ENCODE data around the gene NSMCE1. TPM values are rescaled to one million over a fixed set of nuclear protein-coding genes. Genes with fewer than 3 reads are reported as not detected.

Gene NSMCE1
- total RNA-seq, 2 donors from 2014 or later, result 37.6 to 58.2 TPM

DNA sequence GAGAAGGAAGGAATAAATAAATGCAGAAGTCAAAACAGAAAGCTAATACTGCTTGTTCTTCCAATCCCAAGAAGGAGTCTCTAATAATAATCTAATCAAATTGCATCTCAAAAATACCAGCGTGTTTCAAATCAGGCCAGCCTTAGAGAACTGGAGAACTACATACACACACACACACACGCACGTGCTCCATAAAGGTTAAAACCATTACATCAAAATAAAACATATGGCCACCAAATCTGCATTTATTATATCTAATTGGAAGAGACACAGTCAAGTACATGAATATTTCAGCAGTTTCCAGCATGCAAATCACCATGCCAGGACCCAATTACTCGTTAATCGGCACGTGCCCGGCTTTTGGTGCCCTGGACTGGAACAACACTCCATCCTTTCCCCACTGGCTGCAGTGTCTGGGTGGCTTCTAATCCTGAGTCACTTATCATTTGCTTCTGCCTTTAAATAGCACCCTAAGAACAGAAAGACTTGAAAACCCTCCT, 85.6 kb downstream of the NSMCE1 start:
- TF ChIP-seq, protein P1, sequence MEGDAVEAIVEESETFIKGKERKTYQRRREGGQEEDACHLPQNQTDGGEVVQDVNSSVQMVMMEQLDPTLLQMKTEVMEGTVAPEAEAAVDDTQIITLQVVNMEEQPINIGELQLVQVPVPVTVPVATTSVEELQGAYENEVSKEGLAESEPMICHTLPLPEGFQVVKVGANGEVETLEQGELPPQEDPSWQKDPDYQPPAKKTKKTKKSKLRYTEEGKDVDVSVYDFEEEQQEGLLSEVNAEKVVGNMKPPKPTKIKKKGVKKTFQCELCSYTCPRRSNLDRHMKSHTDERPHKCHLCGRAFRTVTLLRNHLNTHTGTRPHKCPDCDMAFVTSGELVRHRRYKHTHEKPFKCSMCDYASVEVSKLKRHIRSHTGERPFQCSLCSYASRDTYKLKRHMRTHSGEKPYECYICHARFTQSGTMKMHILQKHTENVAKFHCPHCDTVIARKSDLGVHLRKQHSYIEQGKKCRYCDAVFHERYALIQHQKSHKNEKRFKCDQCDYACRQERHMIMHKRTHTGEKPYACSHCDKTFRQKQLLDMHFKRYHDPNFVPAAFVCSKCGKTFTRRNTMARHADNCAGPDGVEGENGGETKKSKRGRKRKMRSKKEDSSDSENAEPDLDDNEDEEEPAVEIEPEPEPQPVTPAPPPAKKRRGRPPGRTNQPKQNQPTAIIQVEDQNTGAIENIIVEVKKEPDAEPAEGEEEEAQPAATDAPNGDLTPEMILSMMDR (IDR thresholded peaks at IDR 0.05), result no peak
- Histone ChIP-seq H3K9ac (ENCODE audit: low read depth in 2 of 2, low read length in 2 of 2) (no peak overlapping the region), H3K4me1 (no peaks in the 10 kb centered on the region), H3K36me3 (no peaks in the 10 kb centered on the region), H3K9me3 (no peaks in the 10 kb centered on the region), H3K27me3 (no peaks in the 10 kb centered on the region), H3K27ac (no peak overlapping the region), H3K4me3 (no peak overlapping the region)
- no peak for DNase-seq
- intact Hi-C loops (cut with DNase I), result no loop called here

DNA sequence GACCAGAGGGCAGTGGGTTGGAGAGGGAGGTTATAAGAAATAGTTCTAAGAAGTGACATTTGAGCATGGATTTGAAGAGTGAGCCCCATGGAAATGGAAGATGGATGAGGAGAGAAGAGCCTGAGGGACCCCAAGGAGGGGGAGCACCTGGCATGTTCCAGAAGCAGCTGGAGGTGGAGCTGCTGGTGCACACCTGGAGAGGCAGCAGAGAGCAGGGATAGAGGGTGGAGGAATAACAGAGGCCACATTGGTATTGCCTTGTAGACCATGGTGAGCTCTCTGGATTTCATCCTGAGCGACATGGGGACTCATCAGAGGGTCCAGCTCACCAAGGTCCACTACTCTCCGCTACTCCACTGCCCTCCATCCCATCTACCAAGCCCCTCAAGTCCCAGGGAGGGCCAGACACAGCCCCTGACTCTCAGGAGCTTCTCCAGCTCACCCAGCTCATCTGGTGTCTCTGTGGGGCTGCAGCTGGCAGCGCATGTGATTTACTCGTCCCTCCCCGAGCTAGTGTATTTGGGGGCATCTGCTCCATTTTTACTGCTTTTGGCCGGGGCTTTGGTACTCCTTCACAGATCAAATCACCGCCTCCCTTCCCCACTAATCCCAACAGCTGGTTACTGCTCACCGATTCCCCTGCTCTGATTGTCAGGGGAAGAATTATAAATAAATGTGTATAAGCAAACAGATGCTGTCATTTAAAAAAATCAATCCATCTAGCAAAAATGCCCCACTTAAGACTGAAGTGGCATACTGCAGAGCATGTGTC, 87.4 kb downstream of the NSMCE1 start:
- H3K4me1 ChIP-seq, result no peaks in the 10 kb centered on the region
- no peaks in the 10 kb centered on the region for H3K27me3 ChIP-seq
- H3K27ac ChIP-seq, result no peak overlapping the region
- H3K36me3 ChIP-seq, result no peaks in the 10 kb centered on the region
- H3K9me3 ChIP-seq, result no peaks in the 10 kb centered on the region
- intact Hi-C loops (cut with DNase I), result no loop called here
- TF ChIP-seq, protein P1 (IDR thresholded peaks at IDR 0.05), result no peak
- no peak for DNase-seq
- no peak overlapping the region for H3K4me3 ChIP-seq
- H3K9ac ChIP-seq (ENCODE audit: low read depth in 2 of 2, low read length in 2 of 2), result no peak overlapping the region

DNA sequence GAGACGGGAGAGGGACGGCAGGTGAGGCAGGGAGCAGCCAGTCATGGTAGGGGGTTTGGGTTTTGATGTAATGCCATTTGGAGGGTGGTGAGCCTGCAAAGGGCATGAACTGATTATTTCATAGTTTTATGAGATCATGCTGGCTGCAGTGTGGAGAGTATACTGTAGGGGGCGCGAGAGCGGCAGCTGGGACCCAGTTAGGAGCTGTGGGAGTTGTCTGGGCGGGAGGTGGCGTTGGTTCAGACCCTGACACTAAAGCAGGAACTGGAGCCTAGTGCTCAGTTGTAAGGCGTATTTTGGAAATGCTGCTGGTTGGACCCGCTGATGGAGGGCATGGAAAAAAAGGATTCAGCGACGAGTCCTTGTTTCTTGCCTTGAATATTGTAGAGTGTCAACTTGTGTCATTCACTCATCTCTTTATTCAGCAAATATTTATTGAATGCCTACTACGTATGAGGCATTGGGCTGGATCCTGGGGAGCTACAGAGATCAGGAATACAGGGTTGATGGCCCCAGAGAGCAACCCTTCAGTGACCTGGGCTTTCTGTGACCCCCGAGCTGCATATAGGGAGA, 89.0 kb downstream of the NSMCE1 start:
- no peak overlapping the region for H3K4me3 ChIP-seq
- H3K27ac ChIP-seq, result no peak overlapping the region
- H3K9me3 ChIP-seq, result no peaks in the 10 kb centered on the region
- TF ChIP-seq, protein P1 (IDR thresholded peaks at IDR 0.05), result peak; percentile 92
- intact Hi-C loops (cut with DNase I), result loop anchor here (1.0 to 5.0 kb wide), 3 partner anchors 48 to 278 kb away; no protein-coding TSS in a partner anchor
- DNase-seq, result peak; percentile 93
- no peaks in the 10 kb centered on the region for H3K4me1 ChIP-seq
- H3K36me3 ChIP-seq, result no peaks in the 10 kb centered on the region
- H3K9ac ChIP-seq (ENCODE audit: low read depth in 2 of 2, low read length in 2 of 2), result peak overlapping the region in 1 of 2 donors; percentile 55
- H3K27me3 ChIP-seq, result no peaks in the 10 kb centered on the region

DNA sequence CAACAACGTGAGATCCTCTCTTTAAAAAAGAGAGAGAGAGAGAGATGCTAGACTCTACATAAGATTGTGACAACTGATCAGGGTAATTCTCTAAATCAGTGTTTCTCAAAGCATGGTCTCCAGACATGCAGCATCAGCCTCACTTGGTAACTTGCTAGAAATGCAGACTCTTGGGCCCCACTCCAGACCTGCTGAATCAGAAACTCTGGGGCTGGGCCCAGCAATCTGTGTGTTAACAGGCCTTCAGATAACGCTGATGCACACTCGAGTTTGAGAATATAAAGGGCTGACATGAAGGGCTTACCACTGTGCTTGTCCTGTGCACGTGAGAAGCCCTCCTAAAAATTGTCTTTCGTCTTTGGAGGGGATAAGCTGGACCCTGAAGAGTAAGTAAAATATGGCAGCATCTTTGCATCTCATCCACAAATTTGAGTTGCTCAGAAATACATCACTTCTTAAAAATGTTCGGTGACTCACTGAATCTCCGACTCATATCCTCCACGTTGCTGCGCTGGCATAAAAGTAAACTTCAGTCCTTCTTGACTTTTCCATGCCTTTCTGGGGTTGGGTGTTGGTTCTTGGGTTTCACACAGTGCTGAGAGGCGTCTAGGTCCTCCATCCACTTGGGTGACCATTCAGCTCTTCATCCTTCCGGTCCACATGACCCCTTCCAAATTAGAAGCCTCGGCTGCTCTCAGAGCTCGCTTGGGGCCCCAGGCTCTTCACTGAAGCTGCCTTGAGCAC, 91.4 kb downstream of the NSMCE1 start:
- Histone ChIP-seq H3K27me3 (no peaks in the 10 kb centered on the region), H3K27ac (no peak overlapping the region), H3K9ac (ENCODE audit: low read depth in 2 of 2, low read length in 2 of 2) (no peak overlapping the region), H3K4me1 (no peaks in the 10 kb centered on the region), H3K4me3 (no peak overlapping the region), H3K9me3 (no peaks in the 10 kb centered on the region), H3K36me3 (no peaks in the 10 kb centered on the region)
- intact Hi-C loops (cut with DNase I), result loop anchor here (5.0 kb wide), 2 partner anchors 50 to 280 kb away; no protein-coding TSS in a partner anchor
- no peak for DNase-seq
- TF ChIP-seq, protein P1 (IDR thresholded peaks at IDR 0.05), result no peak

DNA sequence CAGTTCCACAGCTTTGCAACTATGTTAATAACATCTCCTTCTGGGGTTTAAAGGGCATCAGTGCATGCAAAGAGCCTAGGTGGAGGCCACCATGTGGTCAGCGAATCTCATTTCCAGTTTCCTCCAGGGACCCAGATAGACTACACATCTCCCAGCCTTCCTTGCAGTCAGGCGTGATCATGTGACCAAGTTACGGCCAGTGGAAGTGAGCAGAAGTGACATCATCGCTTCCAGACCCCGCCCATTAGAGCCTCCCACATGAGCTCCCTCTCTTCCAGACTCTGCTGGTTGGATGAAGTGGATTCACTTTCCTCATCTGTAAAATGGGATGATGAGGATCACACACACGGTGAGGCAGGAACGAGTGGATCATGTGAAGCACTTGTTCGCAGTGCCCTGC, 92.7 kb downstream of the NSMCE1 start:
- Histone ChIP-seq H3K4me1 (no peaks in the 10 kb centered on the region), H3K9ac (ENCODE audit: low read depth in 2 of 2, low read length in 2 of 2) (no peak overlapping the region), H3K36me3 (no peaks in the 10 kb centered on the region), H3K27ac (no peak overlapping the region), H3K27me3 (no peaks in the 10 kb centered on the region), H3K4me3 (no peak overlapping the region), H3K9me3 (no peaks in the 10 kb centered on the region)
- no peak for DNase-seq
- intact Hi-C loops (cut with DNase I), result loop anchor here (5.0 kb wide), 2 partner anchors 51 to 281 kb away; no protein-coding TSS in a partner anchor
- TF ChIP-seq, protein P1 (IDR thresholded peaks at IDR 0.05), result no peak
